Testis (tissue), 3 donors: Measurements from ENCODE around the gene RAD9A. TPM values are rescaled to one million over a fixed set of nuclear protein-coding genes. Genes with fewer than 3 reads are reported as not detected.

Source experiments
- DNase-seq: peaks from one replicate; pipeline ENCODE4 v3.0.0-alpha.2; 2019
- H3K27ac ChIP-seq, 2 donors: fragments of 200-600 bp; sonication (generic); one replicate each; pipeline ENCODE4 v1.5.1; 2019
- H3K27me3 ChIP-seq: fragments of 200-600 bp; sonication (generic); one replicate; pipeline ENCODE4 v1.5.1; 2019
- H3K36me3 ChIP-seq: fragments of 200-600 bp; sonication (generic); one replicate; pipeline ENCODE4 v1.5.1; 2017; ENCODE audit warnings: low read depth; ENCODE audit errors: missing control alignments
- H3K4me1 ChIP-seq: fragments of 200-600 bp; sonication (generic); one replicate; pipeline ENCODE4 v1.5.1; 2019
- H3K4me3 ChIP-seq, 2 donors: fragments of 200-600 bp; sonication (generic); one replicate each; pipeline ENCODE4 v1.5.1; 2017 to 2019
- H3K9me3 ChIP-seq: fragments of 200-600 bp; sonication (generic); one replicate; pipeline ENCODE4 v1.5.1; 2017
- CTCF ChIP-seq, 3 experiments: fragments of 450-650 bp in 2 of 3; fragments of 200-600 bp in 1 of 3; sonication (generic) in 1 of 3; IDR thresholded peaks; one replicate each; pipeline ENCODE4 v1.5.1; 2016 to 2019; ENCODE audit warnings: antibody characterized with exemption in 3 of 3, mild to moderate bottlenecking in 2 of 3, moderate library complexity in 1 of 3
- POLR2A ChIP-seq: fragments of 450-650 bp; IDR thresholded peaks from one replicate; pipeline ENCODE4 v1.6.1; 2017; ENCODE audit warnings: antibody characterized with exemption, mild to moderate bottlenecking, moderate library complexity
- WGBS, 2 donors: methylation state at CpG; one replicate each; pipeline ENCODE4 v1.1.5; 2018; 5-methylcytosine and 5-hydroxymethylcytosine counted together
- intact Hi-C: fragments of 100-400 bp; cut with DNase I; formaldehyde crosslinking; loops from one replicate; pipeline ENCODE4 v1.15.1; 2023; ENCODE audit warnings: low total_unique reads
- polyA plus RNA-seq: library from polyadenylated mRNA; stranded (reverse); fragments of 350-450 nt; fragmentation: Illumina TruSeq; extraction: RNeasy Lipid Tissue Mini Kit (QIAGEN cat#74804); gene quantifications from one replicate; pipeline ENCODE4 v1.2.3, GENCODE V29; 2014; ENCODE audit warnings: low read depth, low replicate concordance; ENCODE audit not compliant: insufficient read depth
- total RNA-seq, 2 donors: library from RNA; depleted of rRNA; stranded (reverse); fragments of >200 nt; gene quantifications; one replicate each; pipeline ENCODE4 v1.2.3, GENCODE V29; 2016

RAD9A gene
- total and polyA plus RNA-seq, 3 donors from 2014 or later, result 25.7 to 46.2 (median 35.8) TPM

- Histone ChIP-seq H3K9me3 (no peaks in the 10 kb centered on the region), H3K27me3 (no peaks in the 10 kb centered on the region), H3K4me1 (peaks cover 25% of the 10 kb centered on the region), H3K4me3 (peak overlapping the region; percentile 64 to 69), H3K36me3 (no peaks in the 10 kb centered on the region), H3K27ac (peak overlapping the region in 1 of 2 donors; percentile 91)
- DNase-seq, result no peak
- intact Hi-C loops, result no loop called here
- no peak for TF ChIP-seq POLR2A
- no peak for TF ChIP-seq CTCF (IDR thresholded peaks at IDR 0.05)
- WGBS, 2 donors, result 0 to 1% methylated on average over 3 to 44 of the region's 78 CpGs
Observed at GRCh38 chr11:67372321-67372992, 19.3 kb upstream of the RAD9A start.

- 0% methylated on average over 12 to 67 of the region's 76 CpGs for WGBS, 2 donors
- peak within 1 kb of the TSS; percentile 64 to 69 for H3K4me3 ChIP-seq
- DNase-seq, result peak; percentile 53
- H3K27me3 ChIP-seq, result no peaks in the 10 kb centered on the region
- intact Hi-C loops, result no loop called here
- H3K4me1 ChIP-seq, result peaks cover 24% of the 10 kb centered on the region
- H3K9me3 ChIP-seq, result no peaks in the 10 kb centered on the region
- H3K36me3 ChIP-seq, result no peaks in the 10 kb centered on the region
- H3K27ac ChIP-seq, result peak within 1 kb of the TSS; percentile 56 to 91
- no peak for TF ChIP-seq POLR2A
- no peak for TF ChIP-seq CTCF (IDR thresholded peaks at IDR 0.05)
Observed at GRCh38 chr11:67372993-67373647, 18.7 kb upstream of the RAD9A start, which contains the start of gene CLCF1. Gene CLCF1, minus strand, starts transcription at chr11:67373598. Its CDS starts 59 bp downstream, at chr11:67373539.

GRCh38 chr11:67373648-67374570, 17.9 kb upstream of the RAD9A start:
- H3K27ac ChIP-seq, result peak overlapping the region; percentile 56 to 91
- peak overlapping the region; percentile 64 to 69 for H3K4me3 ChIP-seq
- intact Hi-C loops, result no loop called here
- H3K4me1 ChIP-seq, result peaks cover 24% of the 10 kb centered on the region
- TF ChIP-seq CTCF (IDR thresholded peaks at IDR 0.05) (peak in 2 of 3 experiments; percentile 16 to 39), POLR2A (no peak)
- no peaks in the 10 kb centered on the region for H3K36me3 ChIP-seq
- WGBS, 2 donors, result 10 to 19% methylated on average over 23 to 39 of the region's 40 CpGs
- DNase-seq, result peak; percentile 62
- H3K9me3 ChIP-seq, result no peaks in the 10 kb centered on the region
- H3K27me3 ChIP-seq, result no peaks in the 10 kb centered on the region

GRCh38 chr11:67374571-67375281, 17.1 kb upstream of the RAD9A start:
- WGBS, 2 donors, result 20 to 41% methylated on average over 3 to 9 of the region's 9 CpGs
- H3K4me3 ChIP-seq, result no peak overlapping the region
- H3K27me3 ChIP-seq, result no peaks in the 10 kb centered on the region
- intact Hi-C loops, result no loop called here
- no peaks in the 10 kb centered on the region for H3K9me3 ChIP-seq
- no peak for DNase-seq
- TF ChIP-seq CTCF (IDR thresholded peaks at IDR 0.05) (no peak), POLR2A (no peak)
- H3K4me1 ChIP-seq, result peaks cover 22% of the 10 kb centered on the region
- peak overlapping the region in 1 of 2 donors; percentile 91 for H3K27ac ChIP-seq
- H3K36me3 ChIP-seq, result no peaks in the 10 kb centered on the region
